AG10803 (cell line): ENCODE measurements around the gene AGAP1.

Experiments
- DNase-seq: peaks from one replicate; pipeline ENCODE4 v3.0.0; 2010; ENCODE audit warnings: low read depth
- H3K4me3 ChIP-seq: 2 replicates; pipeline ENCODE4 v1.5.1; 2011; ENCODE audit warnings: mild to moderate bottlenecking, low read length, control low read depth
- CTCF ChIP-seq: conservative IDR thresholded peaks from 2 replicates; pipeline ENCODE4 v1.5.1; 2011; ENCODE audit warnings: mild to moderate bottlenecking, low read length, control low read depth, inconsistent platforms

AGAP1 gene

GRCh38 chr2:235513984-235514626, 20.3 kb downstream of the AGAP1 start:
- no peak for DNase-seq
- no peak for TF ChIP-seq CTCF
- H3K4me3 ChIP-seq = no peak overlapping the region

- no peak overlapping the region for H3K4me3 ChIP-seq
- no peak for DNase-seq
- no peak for TF ChIP-seq CTCF
Measured at GRCh38 chr2:235514627-235515363, 21.0 kb downstream of the AGAP1 start.

GRCh38 chr2:235515364-235515742, 21.5 kb downstream of the AGAP1 start:
- H3K4me3 ChIP-seq = no peak overlapping the region
- no peak for DNase-seq
- no peak for TF ChIP-seq CTCF

GRCh38 chr2:235515821-235516220, 22.0 kb downstream of the AGAP1 start:
- H3K4me3 ChIP-seq = no peak overlapping the region
- no peak for TF ChIP-seq CTCF
- no peak for DNase-seq

- DNase-seq = no peak
- H3K4me3 ChIP-seq = no peak overlapping the region
- no peak for TF ChIP-seq CTCF
Measured at GRCh38 chr2:235516257-235516656, 22.4 kb downstream of the AGAP1 start.

GRCh38 chr2:235518322-235519090, 24.7 kb downstream of the AGAP1 start:
- H3K4me3 ChIP-seq = no peak overlapping the region
- TF ChIP-seq CTCF = no peak
- DNase-seq = no peak
